ENCODE data around the gene GPC5.

Gene GPC5

DNA sequence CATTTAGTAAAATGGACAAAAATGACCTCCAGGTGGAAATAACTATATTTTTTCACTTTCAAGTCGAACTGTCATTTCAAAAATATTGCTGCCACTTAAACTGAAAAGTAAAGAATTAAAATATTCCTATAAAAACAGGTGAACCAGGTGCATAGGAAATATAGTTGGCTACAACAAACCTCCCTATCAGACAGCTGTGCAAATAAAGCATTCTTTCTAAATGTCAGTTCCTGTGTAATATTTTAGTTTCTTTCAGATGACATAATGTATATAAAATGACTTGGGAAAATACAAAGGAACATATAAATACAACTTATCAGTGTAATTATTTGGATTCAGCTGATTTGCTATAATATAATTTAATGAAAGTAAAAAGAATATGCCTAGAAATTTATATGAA is 1424.6 kb downstream of the GPC5 start:
- no peak overlapping the region for H3K4me3 ChIP-seq (ENCODE audit: low read depth, low read length)
- DNase-seq (ENCODE audit: low read depth) = no peak
- TF ChIP-seq, protein P1, sequence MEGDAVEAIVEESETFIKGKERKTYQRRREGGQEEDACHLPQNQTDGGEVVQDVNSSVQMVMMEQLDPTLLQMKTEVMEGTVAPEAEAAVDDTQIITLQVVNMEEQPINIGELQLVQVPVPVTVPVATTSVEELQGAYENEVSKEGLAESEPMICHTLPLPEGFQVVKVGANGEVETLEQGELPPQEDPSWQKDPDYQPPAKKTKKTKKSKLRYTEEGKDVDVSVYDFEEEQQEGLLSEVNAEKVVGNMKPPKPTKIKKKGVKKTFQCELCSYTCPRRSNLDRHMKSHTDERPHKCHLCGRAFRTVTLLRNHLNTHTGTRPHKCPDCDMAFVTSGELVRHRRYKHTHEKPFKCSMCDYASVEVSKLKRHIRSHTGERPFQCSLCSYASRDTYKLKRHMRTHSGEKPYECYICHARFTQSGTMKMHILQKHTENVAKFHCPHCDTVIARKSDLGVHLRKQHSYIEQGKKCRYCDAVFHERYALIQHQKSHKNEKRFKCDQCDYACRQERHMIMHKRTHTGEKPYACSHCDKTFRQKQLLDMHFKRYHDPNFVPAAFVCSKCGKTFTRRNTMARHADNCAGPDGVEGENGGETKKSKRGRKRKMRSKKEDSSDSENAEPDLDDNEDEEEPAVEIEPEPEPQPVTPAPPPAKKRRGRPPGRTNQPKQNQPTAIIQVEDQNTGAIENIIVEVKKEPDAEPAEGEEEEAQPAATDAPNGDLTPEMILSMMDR (conservative IDR thresholded peaks at IDR 0.05; ENCODE audit: low read depth, low read length) = no peak

DNA sequence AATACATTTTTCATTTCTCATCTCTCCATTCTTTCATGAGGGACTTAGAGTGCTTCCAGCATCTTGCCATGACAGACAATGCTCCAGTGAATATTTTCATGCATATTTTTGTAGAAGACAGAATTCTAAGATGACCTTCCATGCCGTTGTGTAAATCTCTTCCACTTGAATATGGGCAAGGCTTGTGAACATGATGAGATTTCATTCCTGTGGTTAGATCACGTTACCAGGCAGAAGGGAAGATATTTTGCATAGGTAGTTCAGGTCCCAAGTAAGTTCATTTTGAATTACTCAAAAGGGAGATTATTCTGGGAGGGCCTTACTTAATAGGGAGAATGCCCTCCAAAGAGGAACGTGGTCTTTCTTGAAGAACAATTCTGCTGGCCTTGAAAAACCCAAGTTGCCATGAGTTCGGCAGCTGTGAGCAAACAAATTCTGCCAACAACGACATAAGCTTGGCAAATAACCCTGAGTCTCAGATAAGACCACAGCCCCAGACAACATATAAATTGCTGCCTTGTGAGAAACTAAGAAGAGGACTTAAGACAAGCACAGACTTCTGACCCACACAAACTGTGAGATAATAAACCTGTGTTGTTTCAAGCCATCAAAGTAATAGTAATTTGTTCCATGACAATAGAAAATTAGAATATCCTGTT is 1427.6 kb downstream of the GPC5 start:
- TF ChIP-seq, protein P1 (conservative IDR thresholded peaks at IDR 0.05; ENCODE audit: low read depth, low read length) = no peak
- H3K4me3 ChIP-seq (ENCODE audit: low read depth, low read length) = no peak overlapping the region
- no peak for DNase-seq (ENCODE audit: low read depth)

DNA sequence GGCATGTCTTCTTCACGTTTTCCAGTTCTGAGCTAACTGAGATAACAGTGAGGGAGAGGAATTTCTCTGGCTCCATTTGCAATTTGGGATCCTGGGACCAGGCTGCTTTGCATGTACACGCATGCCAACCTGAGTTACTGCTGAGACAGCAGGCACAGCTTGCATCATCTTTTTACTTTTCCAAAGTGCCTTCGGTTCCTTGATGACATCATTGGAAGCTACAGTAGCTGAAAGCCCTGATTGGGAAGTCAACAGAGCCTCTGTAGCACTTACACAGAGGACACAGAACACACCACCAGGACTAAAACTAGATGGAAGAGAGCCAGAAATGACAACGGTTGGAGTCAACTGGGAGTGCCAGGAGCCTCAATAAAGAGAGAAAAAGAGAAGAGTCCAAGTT is 1429.1 kb downstream of the GPC5 start:
- H3K4me3 ChIP-seq (ENCODE audit: low read depth, low read length) = no peak overlapping the region
- no peak for DNase-seq (ENCODE audit: low read depth)
- TF ChIP-seq, protein P1 (conservative IDR thresholded peaks at IDR 0.05; ENCODE audit: low read depth, low read length) = no peak

DNA sequence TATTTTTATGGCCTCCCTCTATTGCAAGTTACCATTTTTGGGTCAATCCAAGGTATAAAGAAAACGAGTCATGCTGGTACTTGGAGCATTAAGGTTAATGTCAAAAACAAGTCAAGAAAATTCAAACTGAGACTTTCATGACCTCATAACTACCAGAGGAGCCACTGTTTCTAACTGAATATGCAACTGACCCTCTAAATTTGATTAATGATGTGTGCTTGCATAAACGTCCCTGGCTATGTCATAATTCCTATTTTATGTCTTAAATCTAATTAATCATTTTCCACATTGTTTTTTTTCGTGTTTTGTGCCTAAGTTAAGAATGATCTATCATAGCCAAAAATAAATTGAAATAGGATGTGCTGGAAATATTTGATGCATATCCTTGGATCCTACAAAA is 1431.5 kb downstream of the GPC5 start:
- DNase-seq (ENCODE audit: low read depth) = no peak
- no peak overlapping the region for H3K4me3 ChIP-seq (ENCODE audit: low read depth, low read length)
- TF ChIP-seq, protein P1 (conservative IDR thresholded peaks at IDR 0.05; ENCODE audit: low read depth, low read length) = no peak

DNA sequence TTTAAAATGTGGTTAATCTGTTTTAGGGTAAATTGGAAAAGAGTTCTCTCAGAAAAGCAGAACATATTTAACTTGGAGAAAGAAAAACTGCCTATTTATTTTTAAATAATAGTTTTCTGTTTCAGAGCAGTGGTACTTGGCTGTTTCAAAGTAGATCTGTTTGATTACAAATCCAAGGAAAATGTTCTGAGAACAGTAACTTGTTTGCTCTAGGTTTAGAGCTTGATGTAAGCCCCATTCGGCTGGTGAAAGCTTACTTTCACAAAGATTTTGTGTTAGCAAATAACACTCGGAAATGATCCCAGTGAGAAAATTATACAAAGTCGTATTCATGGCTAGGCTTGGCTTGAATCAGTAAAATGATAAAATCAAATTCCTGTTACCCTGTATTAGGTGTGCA is 1432.4 kb downstream of the GPC5 start:
- no peak for DNase-seq (ENCODE audit: low read depth)
- TF ChIP-seq, protein P1 (conservative IDR thresholded peaks at IDR 0.05; ENCODE audit: low read depth, low read length) = no peak
- no peak overlapping the region for H3K4me3 ChIP-seq (ENCODE audit: low read depth, low read length)

DNA sequence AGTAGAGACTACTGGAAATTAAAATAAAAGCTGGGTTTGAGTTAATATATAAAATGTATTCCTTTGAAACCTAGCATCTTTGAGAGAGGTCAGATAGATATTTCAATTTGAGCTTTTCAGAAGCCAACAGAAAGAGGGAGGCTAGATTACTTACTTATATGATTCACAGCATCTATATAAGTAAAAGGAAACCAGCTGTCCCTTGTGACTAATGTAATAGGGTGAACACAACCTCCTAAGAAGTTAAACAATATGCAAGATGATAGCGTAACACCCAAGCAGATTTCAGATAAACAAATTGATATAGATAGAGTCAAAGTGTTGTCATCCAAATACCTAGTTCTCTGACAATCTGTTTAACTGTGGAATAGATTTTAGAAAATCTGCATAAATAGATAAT is 1434.7 kb downstream of the GPC5 start:
- TF ChIP-seq, protein P1 (conservative IDR thresholded peaks at IDR 0.05; ENCODE audit: low read depth, low read length) = no peak
- peak; percentile 14 for DNase-seq (ENCODE audit: low read depth)
- no peak overlapping the region for H3K4me3 ChIP-seq (ENCODE audit: low read depth, low read length)

DNA sequence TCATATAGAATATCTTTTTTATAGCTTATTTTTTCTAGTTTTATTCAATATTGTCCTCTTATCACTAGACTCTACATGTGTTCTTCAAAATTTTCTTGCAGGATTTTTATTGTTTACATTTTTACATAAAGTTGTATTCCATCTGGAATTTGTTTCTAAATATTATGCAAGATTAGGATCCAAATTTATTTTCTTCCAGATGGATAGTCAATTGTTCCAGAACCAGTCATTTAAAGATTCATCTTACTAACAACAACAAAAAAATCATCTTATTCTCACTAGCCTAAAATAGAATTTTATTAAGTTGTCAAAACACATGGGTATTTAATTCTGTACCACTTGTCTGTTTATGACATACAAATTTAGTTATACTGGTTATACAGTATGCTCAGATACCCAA is 1437.8 kb downstream of the GPC5 start:
- TF ChIP-seq, protein P1 (conservative IDR thresholded peaks at IDR 0.05; ENCODE audit: low read depth, low read length) = no peak
- DNase-seq (ENCODE audit: low read depth) = no peak

More for the DNA sequence above, 1437.8 kb downstream of the GPC5 start:
- no peak overlapping the region for H3K4me3 ChIP-seq (ENCODE audit: low read depth, low read length)

Measured in choroid plexus epithelial cell (primary cell).